H9 (cell line): Measurements from ENCODE around the gene LEPROT. TPM values are rescaled to one million over a fixed set of nuclear protein-coding genes. Genes with fewer than 3 reads are reported as not detected.

Experiments used
- DNase-seq: peaks from one replicate; pipeline ENCODE4 v3.0.0-alpha.2; 2017
- H2AFZ ChIP-seq: one replicate; pipeline ENCODE4 v1.6.1; 2013; ENCODE audit warnings: mild to moderate bottlenecking, low read length, control low read depth, moderate library complexity
- H2AK5ac ChIP-seq: 2 replicates; pipeline ENCODE4 v1.6.1; 2013; ENCODE audit warnings: low read length, control low read depth, mixed read lengths; ENCODE audit not compliant: insufficient read length
- H2BK120ac ChIP-seq: one replicate; pipeline ENCODE4 v1.6.1; 2013; ENCODE audit warnings: low read depth, mild to moderate bottlenecking, low read length, control low read depth, inconsistent platforms; ENCODE audit not compliant: poor library complexity, severe bottlenecking
- H2BK12ac ChIP-seq: 2 replicates; pipeline ENCODE4 v1.6.1; 2013; ENCODE audit warnings: low read length, control low read depth, mixed read lengths, low read depth; ENCODE audit not compliant: insufficient read length
- H2BK15ac ChIP-seq: 2 replicates; pipeline ENCODE4 v1.6.1; 2013; ENCODE audit warnings: low read depth, low read length, control low read depth
- H2BK20ac ChIP-seq: one replicate; pipeline ENCODE4 v1.6.1; 2013; ENCODE audit warnings: low read depth, mild to moderate bottlenecking, low read length, control low read depth, inconsistent platforms; ENCODE audit not compliant: poor library complexity, severe bottlenecking
- H2BK5ac ChIP-seq: 2 replicates; pipeline ENCODE4 v1.6.1; 2013; ENCODE audit warnings: low read length, control low read depth, mixed read lengths; ENCODE audit not compliant: insufficient read length
- H3K14ac ChIP-seq: 2 replicates; pipeline ENCODE4 v1.6.1; 2013; ENCODE audit warnings: low read length, control low read depth; ENCODE audit not compliant: insufficient read depth
- H3K18ac ChIP-seq: 2 replicates; pipeline ENCODE4 v1.6.1; 2013; ENCODE audit warnings: low read depth, mild to moderate bottlenecking, mixed read lengths, low read length, control low read depth; ENCODE audit not compliant: insufficient read length
- H3K23ac ChIP-seq: 2 replicates; pipeline ENCODE4 v1.6.1; 2013; ENCODE audit warnings: low read length, control low read depth, mixed read lengths, low read depth; ENCODE audit not compliant: insufficient read length
- H3K23me2 ChIP-seq: 2 replicates; pipeline ENCODE4 v1.6.1; 2013; ENCODE audit warnings: low read depth, mild to moderate bottlenecking, mixed read lengths, low read length, control low read depth; ENCODE audit not compliant: insufficient read length, poor library complexity, severe bottlenecking
- H3K27ac ChIP-seq: 2 replicates; pipeline ENCODE4 v1.5.1; 2013; ENCODE audit warnings: low read length, control low read depth, mixed read lengths, low read depth; ENCODE audit not compliant: insufficient read length
- H3K27me3 ChIP-seq: 2 replicates; pipeline ENCODE4 v1.6.1; 2013; ENCODE audit warnings: low read length, control low read depth, inconsistent platforms; ENCODE audit not compliant: insufficient read depth
- H3K4ac ChIP-seq: 2 replicates; pipeline ENCODE4 v1.6.1; 2013; ENCODE audit warnings: low read depth, mild to moderate bottlenecking, control low read depth, inconsistent platforms, low read length, moderate library complexity
- H3K4me1 ChIP-seq: 2 replicates; pipeline ENCODE4 v1.6.1; 2013; ENCODE audit warnings: low read length, control low read depth, inconsistent platforms; ENCODE audit not compliant: insufficient read depth
- H3K4me2 ChIP-seq: 2 replicates; pipeline ENCODE4 v1.6.1; 2013; ENCODE audit warnings: low read length, control low read depth, mixed read lengths; ENCODE audit not compliant: insufficient read length, insufficient read depth
- H3K56ac ChIP-seq: 2 replicates; pipeline ENCODE4 v1.6.1; 2013; ENCODE audit warnings: low read depth, mild to moderate bottlenecking, mixed read lengths, low read length, control low read depth; ENCODE audit not compliant: insufficient read length
- H3K79me1 ChIP-seq: 2 replicates; pipeline ENCODE4 v1.6.1; 2013; ENCODE audit warnings: low read depth, mild to moderate bottlenecking, moderate library complexity, low read length, control low read depth, inconsistent platforms; ENCODE audit not compliant: insufficient read depth, poor library complexity, severe bottlenecking
- H3K79me2 ChIP-seq: 2 replicates; pipeline ENCODE4 v1.6.1; 2013; ENCODE audit warnings: low read length, control low read depth, inconsistent platforms; ENCODE audit not compliant: insufficient read depth
- H3K9ac ChIP-seq: 2 replicates; pipeline ENCODE4 v1.6.1; 2013; ENCODE audit warnings: low read length, control low read depth, mixed read lengths; ENCODE audit not compliant: insufficient read length; ENCODE audit errors: extremely low read depth
- H3K9me3 ChIP-seq: one replicate; pipeline ENCODE4 v1.6.1; 2013; ENCODE audit warnings: low read depth, low read length, inconsistent platforms; ENCODE audit not compliant: control insufficient read depth
- H3T11ph ChIP-seq: one replicate; pipeline ENCODE4 v1.6.1; 2013; ENCODE audit warnings: mild to moderate bottlenecking, low read length, control low read depth, inconsistent platforms
- H4K20me1 ChIP-seq: one replicate; pipeline ENCODE4 v1.6.1; 2013; ENCODE audit not compliant: control insufficient read depth, insufficient read length, insufficient read depth
- H4K5ac ChIP-seq: 2 replicates; pipeline ENCODE4 v1.6.1; 2013; ENCODE audit warnings: low read depth, mild to moderate bottlenecking, mixed read lengths, low read length, control low read depth; ENCODE audit not compliant: insufficient read length
- H4K8ac ChIP-seq: replicated peaks from 2 replicates; pipeline ENCODE4 v1.6.1; 2013; ENCODE audit warnings: low read length, control low read depth, mixed read lengths, low read depth; ENCODE audit not compliant: insufficient read length
- H4K91ac ChIP-seq: 2 replicates; pipeline ENCODE4 v1.6.1; 2013; ENCODE audit warnings: low read depth, mild to moderate bottlenecking, moderate library complexity, mixed read lengths, low read length, control low read depth; ENCODE audit not compliant: insufficient read length
- H3K27ac Mint-ChIP-seq, 3 experiments: 2 replicates in 2 of 3; 3 replicates in 1 of 3; pipeline ENCODE4 v1.8.0; 2020 to 2021; ENCODE audit warnings: mixed read lengths in 3 of 3, mild to moderate bottlenecking in 1 of 3, moderate library complexity in 1 of 3
- H3K27me3 Mint-ChIP-seq: 2 replicates; pipeline ENCODE4 v1.8.0; 2021; ENCODE audit warnings: low read depth, mild to moderate bottlenecking, moderate library complexity, mixed read lengths
- H3K36me3 Mint-ChIP-seq, 3 experiments: 2 replicates in 2 of 3; 3 replicates in 1 of 3; pipeline ENCODE4 v1.8.0; 2020 to 2021; ENCODE audit warnings: low read depth in 3 of 3, mixed read lengths in 3 of 3; ENCODE audit not compliant: insufficient read depth in 1 of 3
- H3K4me1 Mint-ChIP-seq, 2 experiments: 2 replicates each; pipeline ENCODE4 v1.8.0; 2020; ENCODE audit warnings: mixed read lengths in 2 of 2
- H3K4me3 Mint-ChIP-seq, 2 experiments: 2 replicates in 1 of 2; 3 replicates in 1 of 2; pipeline ENCODE4 v1.8.0; 2020 to 2021; ENCODE audit warnings: mild to moderate bottlenecking in 2 of 2, mixed read lengths in 2 of 2, moderate library complexity in 1 of 2
- H3K9me3 Mint-ChIP-seq, 2 experiments: 2 replicates in 1 of 2; 3 replicates in 1 of 2; pipeline ENCODE4 v1.8.0; 2020; ENCODE audit warnings: mild to moderate bottlenecking in 2 of 2, mixed read lengths in 2 of 2, moderate library complexity in 1 of 2
- CTCF ChIP-seq: fragments of 200-600 bp; sonication (generic); conservative IDR thresholded peaks from 3 replicates; pipeline ENCODE4 v1.8.0; 2021; ENCODE audit warnings: antibody characterized with exemption, mild to moderate bottlenecking
- WGBS: extraction: QIAGEN DNeasy Blood & Tissue Kit; methylation state at CpG from one replicate; pipeline ENCODE4 v1.1.7; 2013; ENCODE audit warnings: missing lambda C conversion rate, low lambda C conversion rate, mixed read lengths; ENCODE audit not compliant: insufficient read length; ENCODE audit errors: extremely low coverage; 5-methylcytosine and 5-hydroxymethylcytosine counted together
- total RNA-seq: library from RNA; stranded (reverse); gene quantifications from 2 replicates; pipeline ENCODE4 v1.2.1, GENCODE V29; 2021

The LEPROT gene
- total RNA-seq, 1 experiment from 2014 or later, result 32.6 TPM

GRCh38 chr1:65432918-65433317 is 12.4 kb downstream of the LEPROT start:
- no peak overlapping the region for H3K27ac ChIP-seq
- H3K79me1 ChIP-seq, result no peaks in the 10 kb centered on the region
- no peak overlapping the region for H4K8ac ChIP-seq
- no peak overlapping the region; a peak in 2 of 7 replicates for H3K27ac Mint-ChIP-seq
- no peaks in the 10 kb centered on the region for H4K20me1 ChIP-seq
- H3K23ac ChIP-seq, result no peak overlapping the region
- no peak overlapping the region for H2AFZ ChIP-seq
- no peak overlapping the region for H2BK5ac ChIP-seq
- peak; percentile 49 for DNase-seq
- no peak overlapping the region for H2BK120ac ChIP-seq
- no peaks in the 10 kb centered on the region for H3K23me2 ChIP-seq
- no peaks in the 10 kb centered on the region for H3K9me3 Mint-ChIP-seq
- H3K4me1 Mint-ChIP-seq, result peaks cover 41 to 48% of the 10 kb centered on the region in 2 experiments
- H3K4me1 ChIP-seq, result peaks cover 2% of the 10 kb centered on the region; the same call in 1 of the 2 replicates
- no peak overlapping the region for H2BK20ac ChIP-seq
- H3K4me2 ChIP-seq, result peak overlapping the region; percentile 19
- H2BK15ac ChIP-seq, result no peak overlapping the region
- no peak overlapping the region for H2BK12ac ChIP-seq
- WGBS, result no CpG with 5 or more reads among the region's 8 CpGs
- H3K4ac ChIP-seq, result no peak overlapping the region
- no peak overlapping the region for H3K18ac ChIP-seq
- H3K9me3 ChIP-seq, result no peaks in the 10 kb centered on the region
- no peak overlapping the region for H4K5ac ChIP-seq
- H3T11ph ChIP-seq, result no peak overlapping the region
- H3K36me3 Mint-ChIP-seq, result peaks cover 0 to 22% (median 15%) of the 10 kb centered on the region in 3 experiments; a peak in 5 of 7 replicates
- H4K91ac ChIP-seq, result no peak overlapping the region
- H3K9ac ChIP-seq, result no peak overlapping the region
- no peaks in the 10 kb centered on the region; the same call in 1 of the 2 replicates for H3K79me2 ChIP-seq
- H3K14ac ChIP-seq, result no peak overlapping the region
- no peaks in the 10 kb centered on the region for H3K27me3 Mint-ChIP-seq
- no peak overlapping the region for H3K56ac ChIP-seq
- H3K4me3 Mint-ChIP-seq, result peak overlapping the region in 1 of 2 experiments; percentile 64; a peak in 1 of 5 replicates
- no peak for TF ChIP-seq CTCF
- no peaks in the 10 kb centered on the region for H3K27me3 ChIP-seq
- no peak overlapping the region for H2AK5ac ChIP-seq
